AG09319 (cell line): ENCODE results near the gene SCD5.

Source experiments
- DNase-seq: peaks from one replicate; pipeline ENCODE4 v3.0.0-alpha.2; 2010; ENCODE audit warnings: low read depth; ENCODE audit errors: extremely low read depth
- TF ChIP-seq, protein P1 (sequence below): IDR thresholded peaks from 2 replicates; pipeline ENCODE4 v1.5.1; 2011; ENCODE audit warnings: low read depth, mild to moderate bottlenecking, inconsistent platforms, low read length, moderate library complexity

SCD5 gene

DNA sequence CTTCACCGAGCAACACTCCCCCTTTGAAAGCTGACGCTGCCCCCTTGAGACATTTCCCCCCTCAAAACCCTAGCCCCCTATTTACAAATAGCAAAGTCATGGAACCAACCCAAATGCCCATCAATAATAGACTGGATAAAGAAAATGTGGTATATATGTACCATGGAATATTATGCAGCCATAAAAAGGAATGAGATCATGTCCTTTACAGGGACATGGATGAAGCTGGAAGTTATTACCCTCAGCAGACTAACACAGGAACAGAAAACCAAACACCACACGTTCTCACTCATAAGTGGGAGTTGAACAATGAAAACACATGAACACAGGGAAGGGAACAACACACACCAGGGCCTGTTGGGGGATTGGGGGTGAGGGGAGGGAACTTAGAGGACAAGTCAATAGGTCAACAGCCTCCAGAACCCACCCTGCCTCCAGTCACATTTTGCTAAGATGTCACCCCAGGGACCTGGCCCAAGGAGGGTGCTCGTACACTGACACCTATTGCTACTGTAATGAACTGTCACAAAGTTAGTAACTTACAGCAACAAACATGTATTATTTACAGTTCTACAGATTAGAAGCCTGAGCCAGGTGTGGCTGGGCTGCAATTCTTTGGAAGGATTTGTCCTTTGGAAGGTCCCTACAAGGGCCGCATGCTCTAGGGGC is 20.6 kb downstream of the SCD5 start:
- TF ChIP-seq, protein P1, sequence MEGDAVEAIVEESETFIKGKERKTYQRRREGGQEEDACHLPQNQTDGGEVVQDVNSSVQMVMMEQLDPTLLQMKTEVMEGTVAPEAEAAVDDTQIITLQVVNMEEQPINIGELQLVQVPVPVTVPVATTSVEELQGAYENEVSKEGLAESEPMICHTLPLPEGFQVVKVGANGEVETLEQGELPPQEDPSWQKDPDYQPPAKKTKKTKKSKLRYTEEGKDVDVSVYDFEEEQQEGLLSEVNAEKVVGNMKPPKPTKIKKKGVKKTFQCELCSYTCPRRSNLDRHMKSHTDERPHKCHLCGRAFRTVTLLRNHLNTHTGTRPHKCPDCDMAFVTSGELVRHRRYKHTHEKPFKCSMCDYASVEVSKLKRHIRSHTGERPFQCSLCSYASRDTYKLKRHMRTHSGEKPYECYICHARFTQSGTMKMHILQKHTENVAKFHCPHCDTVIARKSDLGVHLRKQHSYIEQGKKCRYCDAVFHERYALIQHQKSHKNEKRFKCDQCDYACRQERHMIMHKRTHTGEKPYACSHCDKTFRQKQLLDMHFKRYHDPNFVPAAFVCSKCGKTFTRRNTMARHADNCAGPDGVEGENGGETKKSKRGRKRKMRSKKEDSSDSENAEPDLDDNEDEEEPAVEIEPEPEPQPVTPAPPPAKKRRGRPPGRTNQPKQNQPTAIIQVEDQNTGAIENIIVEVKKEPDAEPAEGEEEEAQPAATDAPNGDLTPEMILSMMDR = no peak

DNA sequence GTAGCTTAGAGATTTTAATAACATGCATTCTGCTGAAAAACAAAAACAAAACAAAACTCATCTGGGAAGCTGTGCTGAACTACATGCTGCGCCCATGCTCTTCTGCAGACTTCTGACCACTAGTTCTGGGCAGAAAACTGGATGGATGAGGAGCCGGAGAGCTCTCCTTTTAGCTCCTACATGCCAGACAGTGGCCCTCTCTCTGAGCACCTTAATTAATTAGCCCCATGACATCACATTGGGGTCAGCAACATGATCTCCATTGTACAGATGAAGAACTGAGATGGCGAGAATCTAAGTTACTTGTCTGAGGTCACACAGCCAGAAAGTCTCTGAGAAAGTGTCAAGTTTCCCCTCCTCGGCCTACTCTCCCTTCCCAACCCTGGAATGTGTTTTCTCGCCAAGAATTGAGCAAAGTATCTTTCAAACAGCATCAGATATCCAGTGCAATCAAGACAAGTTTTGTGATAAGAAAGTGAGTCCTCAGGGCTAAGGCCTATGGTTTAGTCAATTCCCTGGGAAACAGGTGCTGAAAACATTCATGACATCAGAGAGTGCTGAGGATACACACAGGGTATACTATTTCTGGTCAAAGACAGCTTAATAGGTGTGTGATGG is 21.6 kb downstream of the SCD5 start:
- peak; percentile 32 for DNase-seq
- TF ChIP-seq, protein P1 = no peak

More for the DNA sequence above, 20.6 kb downstream of the SCD5 start:
- DNase-seq = no peak

DNA sequence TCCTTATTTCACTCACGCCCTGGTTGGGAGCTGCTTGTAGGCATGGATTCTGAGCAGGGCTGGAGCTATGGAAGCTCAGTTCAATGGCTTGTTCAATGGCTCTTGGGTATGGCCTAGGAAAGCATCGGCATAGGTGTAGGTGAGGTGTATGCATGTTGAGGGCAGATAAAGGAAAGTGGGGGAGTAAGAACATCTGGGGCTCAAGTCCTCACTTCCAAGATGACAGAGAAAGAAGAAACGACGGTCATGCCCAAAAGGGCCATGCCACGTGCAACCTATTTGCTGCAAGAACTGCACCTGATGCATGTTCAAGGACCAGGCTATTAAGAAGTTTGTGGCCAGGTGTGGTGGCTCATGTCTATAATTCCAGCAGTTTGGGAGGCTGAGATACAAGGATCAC is 23.4 kb downstream of the SCD5 start:
- no peak for DNase-seq
- TF ChIP-seq, protein P1 = no peak

DNA sequence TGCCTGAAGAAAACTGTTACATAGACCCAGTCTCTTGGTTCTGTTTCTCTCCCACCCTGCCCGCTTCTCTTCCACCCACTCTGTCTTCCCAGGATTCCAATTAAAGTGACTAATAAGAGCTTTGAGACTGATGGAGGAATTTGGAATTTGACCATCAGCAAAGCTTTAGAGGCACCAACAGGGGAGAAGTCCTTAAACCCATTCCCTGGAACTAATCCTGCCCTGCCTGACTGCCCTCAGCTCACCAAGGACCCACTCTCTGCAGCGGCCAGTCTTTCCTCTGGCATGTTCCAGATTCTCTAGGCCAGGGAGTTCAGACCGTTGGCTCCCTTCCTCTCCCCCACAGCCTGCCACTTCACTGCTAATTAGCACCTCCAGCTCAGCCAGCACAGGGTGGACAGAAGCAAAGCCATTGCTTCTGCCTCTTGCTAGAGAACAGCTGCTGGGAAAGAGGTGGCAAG is 23.9 kb downstream of the SCD5 start:
- TF ChIP-seq, protein P1 = no peak
- DNase-seq = no peak

DNA sequence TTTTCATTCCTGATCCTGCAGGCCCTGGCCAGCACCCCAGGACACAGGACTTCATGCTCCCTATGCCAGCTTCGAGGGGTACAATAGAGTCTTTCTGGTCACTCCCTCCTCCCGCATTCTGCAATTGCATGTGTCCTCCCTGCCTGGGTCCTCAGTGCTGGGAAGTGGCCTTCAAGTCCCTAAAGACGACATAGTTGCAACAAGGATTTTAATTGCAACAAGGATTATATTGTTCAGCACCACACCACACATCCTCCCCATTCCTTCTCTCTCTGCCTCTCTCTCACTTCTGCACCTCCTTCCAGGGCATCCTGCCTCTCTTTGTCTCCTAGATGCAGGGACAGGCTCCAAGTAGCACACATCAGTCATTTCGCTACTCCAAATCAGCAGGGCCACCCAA is 25.5 kb downstream of the SCD5 start:
- TF ChIP-seq, protein P1 = no peak
- no peak for DNase-seq

DNA sequence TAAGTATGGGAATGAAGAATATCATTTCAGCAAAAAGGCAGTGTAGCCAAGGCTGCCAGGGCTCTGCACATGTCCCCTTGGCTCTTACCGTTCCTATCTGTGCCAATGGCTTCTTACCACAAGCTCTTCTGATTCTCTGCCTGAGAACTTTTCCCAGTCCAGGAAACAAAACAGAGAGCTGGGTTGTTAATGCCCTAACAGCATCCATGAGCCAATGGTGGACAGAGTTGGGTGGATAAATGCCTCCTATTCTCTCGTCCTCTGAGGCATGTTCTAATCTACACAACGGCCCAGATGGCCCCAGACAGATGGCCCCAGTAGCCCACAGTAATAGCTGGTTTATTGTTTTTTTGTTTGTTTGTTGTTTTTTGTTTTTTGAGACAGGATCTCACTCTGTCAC is 28.0 kb downstream of the SCD5 start:
- no peak for DNase-seq
- TF ChIP-seq, protein P1 = no peak

DNA sequence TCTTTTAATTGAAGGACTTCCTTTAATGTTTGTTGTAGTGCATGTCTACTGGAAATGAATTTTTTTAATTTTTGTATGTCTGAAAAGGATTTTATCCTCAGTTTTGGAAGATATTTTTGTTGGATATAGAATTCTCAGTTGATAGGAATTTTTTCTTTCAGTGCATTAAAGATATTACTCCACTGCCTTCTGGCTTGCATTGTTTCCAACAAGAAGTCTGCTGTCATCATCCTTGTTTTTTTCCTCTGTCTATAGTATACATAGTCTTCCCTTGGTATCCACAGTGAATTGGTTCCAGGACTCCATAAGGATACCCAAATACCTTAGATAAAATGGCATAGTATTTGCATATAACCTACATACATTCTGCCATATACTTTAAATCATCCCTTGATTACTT is 33.5 kb downstream of the SCD5 start:
- DNase-seq = no peak
- TF ChIP-seq, protein P1 = no peak
